22Rv1 (cell line): ENCODE data around the gene FARSB.

Experiments
- CTCF ChIP-seq: fragments of 450-650 bp; IDR thresholded peaks from 2 replicates; pipeline ENCODE4 v1.5.1; 2017; ENCODE audit warnings: mild to moderate bottlenecking
- ZFX ChIP-seq: fragments of 450-650 bp; IDR thresholded peaks from 2 replicates; pipeline ENCODE4 v1.6.1; 2017; ENCODE audit warnings: antibody characterized with exemption, borderline replicate concordance

- TF ChIP-seq CTCF (no peak), ZFX (no peak)
Measured at GRCh38 chr2:222651718-222652418, 4.0 kb downstream of the FARSB start.
